GM18520 (cell line): ENCODE results near the gene OSBPL6.
A peak's percentile ranks its signal among the peaks of the same experiment; 100 is the strongest.
"Not testable (repeated sequence)": the region's sequence is repeated elsewhere in the genome, so short reads cannot be mapped to it uniquely, and the experiment has no call there.

Source experiments
- ATAC-seq: cut with Tn5 transposase; IDR thresholded peaks from one replicate; pipeline ENCODE4 v1.9.1; 2021; ENCODE audit not compliant: unreplicated experiment

The OSBPL6 gene

GRCh38 chr2:178296394-178297090, 102.2 kb downstream of the OSBPL6 start:
- ATAC-seq = no peak

GRCh38 chr2:178297091-178297411, 102.7 kb downstream of the OSBPL6 start:
- no peak for ATAC-seq

GRCh38 chr2:178298785-178299212, 104.5 kb downstream of the OSBPL6 start:
- no peak for ATAC-seq

GRCh38 chr2:178301649-178302238, 107.4 kb downstream of the OSBPL6 start:
- ATAC-seq = no peak

- no peak for ATAC-seq
Measured at GRCh38 chr2:178304333-178304732, 110.0 kb downstream of the OSBPL6 start.

GRCh38 chr2:178306352-178307073, 112.2 kb downstream of the OSBPL6 start:
- peak; percentile 76 for ATAC-seq

- no peak for ATAC-seq
Measured at GRCh38 chr2:178307650-178308049, 113.3 kb downstream of the OSBPL6 start.

- no peak for ATAC-seq
Measured at GRCh38 chr2:178309541-178309940, 115.2 kb downstream of the OSBPL6 start.

GRCh38 chr2:178315078-178315477, 120.8 kb downstream of the OSBPL6 start:
- ATAC-seq = no peak

GRCh38 chr2:178315488-178315948, 121.2 kb downstream of the OSBPL6 start:
- no peak for ATAC-seq

- ATAC-seq = no peak
Measured at GRCh38 chr2:178317811-178318210, 123.5 kb downstream of the OSBPL6 start.

- no peak for ATAC-seq
Measured at GRCh38 chr2:178320011-178320585, 125.8 kb downstream of the OSBPL6 start.

GRCh38 chr2:178322068-178322467, 127.8 kb downstream of the OSBPL6 start:
- no peak for ATAC-seq

- not testable (repeated sequence) for ATAC-seq
Measured at GRCh38 chr2:178323331-178323730, 129.0 kb downstream of the OSBPL6 start.

- ATAC-seq = no peak
Measured at GRCh38 chr2:178324077-178324476, 129.8 kb downstream of the OSBPL6 start.

GRCh38 chr2:178325268-178325667, 131.0 kb downstream of the OSBPL6 start:
- no peak for ATAC-seq

- no peak for ATAC-seq
Measured at GRCh38 chr2:178327516-178327915, 133.2 kb downstream of the OSBPL6 start.

GRCh38 chr2:178328037-178328436, 133.7 kb downstream of the OSBPL6 start:
- ATAC-seq = no peak

- ATAC-seq = no peak
Measured at GRCh38 chr2:178330175-178331017, 136.1 kb downstream of the OSBPL6 start.

GRCh38 chr2:178331474-178332432, 137.4 kb downstream of the OSBPL6 start:
- ATAC-seq = no peak
